Esophagus squamous epithelium (tissue), 4 donors: ENCODE measurements around the gene NRG3.

Experiments used
- CTCF ChIP-seq, 6 experiments: fragments of 450-650 bp in 4 of 6; fragments of 200-600 bp in 2 of 6; sonication (generic) in 2 of 6; IDR thresholded peaks; one replicate each; pipeline ENCODE4 v1.5.1; 2016 to 2019; ENCODE audit warnings: antibody characterized with exemption in 6 of 6, mild to moderate bottlenecking in 4 of 6, moderate library complexity in 4 of 6
- POLR2A ChIP-seq, 4 donors: fragments of 450-650 bp; IDR thresholded peaks; one replicate each; pipeline ENCODE4 v1.6.1; 2017; ENCODE audit warnings: antibody characterized with exemption in 4 of 4, mild to moderate bottlenecking in 4 of 4, moderate library complexity in 3 of 4

DNA sequence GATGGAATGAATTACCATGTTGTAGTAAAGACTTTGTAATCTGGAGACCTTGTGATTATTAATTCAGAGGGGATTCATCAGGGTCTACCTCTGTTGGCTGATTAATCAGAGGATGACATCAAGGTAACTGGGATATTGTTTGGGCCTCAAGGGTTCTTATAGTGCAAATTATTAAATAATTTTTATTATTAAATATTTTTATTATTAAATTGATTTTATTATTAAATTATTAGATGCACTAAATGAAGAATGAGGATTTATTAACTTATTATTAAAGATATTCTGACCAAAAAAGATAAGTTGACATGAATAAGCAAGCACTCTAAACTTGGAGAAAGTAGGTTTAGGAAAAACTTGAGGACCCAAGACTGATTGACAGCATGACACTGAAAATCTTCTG, 661.7 kb downstream of the NRG3 start:
- TF ChIP-seq CTCF (IDR thresholded peaks at IDR 0.05) (no peak), POLR2A (IDR thresholded peaks at IDR 0.05) (no peak)
